ENCODE measurements around the gene ICAM2. TPM values are rescaled to one million over a fixed set of nuclear protein-coding genes. Genes with fewer than 3 reads are reported as not detected.
A peak's percentile ranks its signal among the peaks of the same experiment; 100 is the strongest.
"Not testable (repeated sequence)": the region's sequence is repeated elsewhere in the genome, so short reads cannot be mapped to it uniquely, and the experiment has no call there.

Gene ICAM2
- total RNA-seq, 6 experiments from 2014 or later = 5.5 to 16.1 (median 8.6) TPM

DNA sequence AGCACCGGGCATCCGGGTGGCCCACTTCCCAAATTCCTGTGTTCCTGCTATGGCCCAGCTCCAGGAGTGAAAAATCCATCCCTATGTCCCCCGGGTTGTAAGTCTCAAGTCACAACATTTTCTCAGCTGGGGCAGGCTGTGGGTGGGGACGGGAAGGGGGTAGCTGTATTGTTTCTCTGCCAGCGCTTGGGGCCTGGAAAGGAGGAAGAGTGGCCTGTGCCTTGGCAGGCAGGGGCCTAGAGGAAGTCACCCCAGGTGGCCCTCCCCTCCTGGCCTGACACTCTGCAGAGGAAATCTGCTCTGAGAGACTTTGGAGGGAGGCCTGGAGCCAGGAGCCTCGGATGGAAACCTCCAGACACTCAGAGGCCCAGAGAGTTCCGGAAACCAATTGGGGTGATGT, 37.1 kb downstream of the ICAM2 start:
- Histone ChIP-seq H3K27me3 (no peaks in the 10 kb centered on the region), H3K27ac (no peak overlapping the region), H3K4me1 (no peaks in the 10 kb centered on the region), H3K9me3 (no peaks in the 10 kb centered on the region), H3K36me3 (no peaks in the 10 kb centered on the region), H3K4me3 (no peak overlapping the region)
- TF ChIP-seq POLR2A (IDR thresholded peaks at IDR 0.05) = no peak
- TF ChIP-seq, protein P1, sequence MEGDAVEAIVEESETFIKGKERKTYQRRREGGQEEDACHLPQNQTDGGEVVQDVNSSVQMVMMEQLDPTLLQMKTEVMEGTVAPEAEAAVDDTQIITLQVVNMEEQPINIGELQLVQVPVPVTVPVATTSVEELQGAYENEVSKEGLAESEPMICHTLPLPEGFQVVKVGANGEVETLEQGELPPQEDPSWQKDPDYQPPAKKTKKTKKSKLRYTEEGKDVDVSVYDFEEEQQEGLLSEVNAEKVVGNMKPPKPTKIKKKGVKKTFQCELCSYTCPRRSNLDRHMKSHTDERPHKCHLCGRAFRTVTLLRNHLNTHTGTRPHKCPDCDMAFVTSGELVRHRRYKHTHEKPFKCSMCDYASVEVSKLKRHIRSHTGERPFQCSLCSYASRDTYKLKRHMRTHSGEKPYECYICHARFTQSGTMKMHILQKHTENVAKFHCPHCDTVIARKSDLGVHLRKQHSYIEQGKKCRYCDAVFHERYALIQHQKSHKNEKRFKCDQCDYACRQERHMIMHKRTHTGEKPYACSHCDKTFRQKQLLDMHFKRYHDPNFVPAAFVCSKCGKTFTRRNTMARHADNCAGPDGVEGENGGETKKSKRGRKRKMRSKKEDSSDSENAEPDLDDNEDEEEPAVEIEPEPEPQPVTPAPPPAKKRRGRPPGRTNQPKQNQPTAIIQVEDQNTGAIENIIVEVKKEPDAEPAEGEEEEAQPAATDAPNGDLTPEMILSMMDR (IDR thresholded peaks at IDR 0.05) = no peak
- ATAC-seq (peak; percentile 57 to 65 (median 64)), DNase-seq (peak in 1 of 3 donors; percentile 55)
- intact Hi-C loops (cut with DNase I) = no loop called here
- 33% methylated on average over 6 of the region's 7 CpGs for WGBS (ENCODE audit: insufficient coverage, low coverage, low lambda C conversion rate, missing lambda C conversion rate)

DNA sequence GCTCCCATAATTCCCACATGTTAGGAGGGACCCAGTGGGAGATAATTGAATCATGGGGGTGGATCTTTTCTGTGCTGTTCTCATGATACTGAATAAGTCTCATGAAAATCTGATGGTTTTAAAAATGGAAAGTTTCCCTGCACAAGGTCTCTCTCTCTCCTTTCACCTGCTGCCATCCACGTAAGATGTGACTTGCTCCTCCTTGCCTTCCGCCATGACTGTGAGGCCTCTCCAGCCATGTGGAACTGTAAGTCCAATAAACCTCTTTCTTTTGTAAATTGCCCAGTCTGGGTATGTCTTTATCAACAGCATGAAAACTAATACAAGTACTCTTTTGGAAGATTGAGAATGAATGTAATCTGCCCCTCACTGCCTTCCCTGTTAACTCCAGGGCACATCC, 37.8 kb downstream of the ICAM2 start:
- H3K4me3 ChIP-seq; H3K36me3 ChIP-seq; intact Hi-C loops (cut with DNase I); H3K27ac ChIP-seq; ATAC-seq; H3K9me3 ChIP-seq; H3K27me3 ChIP-seq; H3K4me1 ChIP-seq; DNase-seq: not testable (repeated sequence)
- WGBS (ENCODE audit: insufficient coverage, low coverage, low lambda C conversion rate, missing lambda C conversion rate) = 88% methylated on average over 1 of the region's 2 CpGs

DNA sequence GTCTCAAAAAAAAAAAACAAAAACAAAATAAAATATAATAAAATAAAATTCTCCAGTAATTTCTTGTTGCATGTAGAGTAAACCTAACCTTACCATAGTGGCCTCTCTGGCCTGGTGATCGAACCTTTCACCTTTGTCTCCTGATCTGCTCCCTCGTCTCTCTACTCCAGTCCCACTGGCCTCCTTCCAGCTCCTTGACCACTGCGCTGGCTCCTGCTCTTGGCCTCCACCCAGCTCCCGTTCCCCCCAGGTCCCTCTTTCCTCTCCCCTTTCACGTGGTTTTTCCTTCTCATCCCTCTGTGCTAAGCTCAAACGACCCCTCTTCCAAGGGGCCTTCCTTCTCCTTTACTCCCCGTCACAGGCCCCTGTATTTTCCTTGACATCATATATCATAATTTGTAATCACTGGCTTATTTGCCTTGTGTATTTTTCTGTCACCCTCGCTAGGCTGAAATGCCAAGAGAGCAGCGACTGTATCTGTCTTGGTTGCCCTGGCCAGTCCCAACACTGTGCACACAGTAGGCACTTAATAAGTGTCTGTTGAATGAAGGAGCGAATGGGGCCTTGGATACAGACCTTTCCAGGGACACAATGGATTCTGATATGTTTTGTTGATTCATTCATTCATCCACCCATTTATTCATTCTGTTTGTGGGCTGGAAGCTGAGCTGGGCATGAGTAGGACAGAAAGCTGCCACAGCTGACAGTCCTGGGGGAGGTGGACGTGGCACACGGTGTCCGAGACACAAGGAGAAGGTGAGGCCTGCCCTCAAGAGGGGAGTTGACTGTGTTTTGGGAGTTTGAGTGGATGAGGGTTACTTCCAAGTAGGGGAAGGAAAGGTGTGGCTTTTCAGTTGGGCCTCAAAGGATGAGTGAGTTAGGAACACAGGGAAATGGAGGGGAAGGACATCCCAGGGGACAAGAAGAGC, 41.9 kb downstream of the ICAM2 start:
- no peak overlapping the region for H3K27ac ChIP-seq
- no peaks in the 10 kb centered on the region for H3K36me3 ChIP-seq
- 59% methylated on average over 12 of the region's 13 CpGs for WGBS (ENCODE audit: insufficient coverage, low coverage, low lambda C conversion rate, missing lambda C conversion rate)
- DNase-seq = no peak
- intact Hi-C loops (cut with DNase I) = no loop called here
- ATAC-seq = no peak
- no peak overlapping the region for H3K4me3 ChIP-seq
- no peaks in the 10 kb centered on the region for H3K9me3 ChIP-seq
- no peaks in the 10 kb centered on the region for H3K27me3 ChIP-seq
- no peak for TF ChIP-seq POLR2A (IDR thresholded peaks at IDR 0.05)
- H3K4me1 ChIP-seq = no peaks in the 10 kb centered on the region

DNA sequence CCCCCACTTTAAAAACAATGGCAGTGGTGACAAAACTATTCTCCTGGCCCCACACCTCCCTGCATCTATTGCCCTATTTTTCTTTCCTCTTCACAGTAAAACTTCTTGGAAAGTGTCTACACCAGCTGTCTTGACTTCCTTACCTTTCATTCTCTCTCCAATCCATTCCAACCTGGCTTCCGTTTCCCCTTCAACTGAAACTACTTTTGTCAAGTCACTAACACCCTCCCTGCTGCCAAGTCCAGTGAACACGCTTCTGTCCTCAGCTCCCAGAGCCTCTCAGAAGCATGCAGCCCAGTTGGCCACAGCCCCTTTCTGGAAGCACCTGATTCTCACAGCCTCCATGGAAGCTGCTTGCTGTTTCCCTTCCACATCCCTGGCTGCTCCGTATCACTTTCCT, 43.7 kb downstream of the ICAM2 start:
- no peak for DNase-seq
- intact Hi-C loops (cut with DNase I) = no loop called here
- TF ChIP-seq, protein P1 (IDR thresholded peaks at IDR 0.05) = no peak
- TF ChIP-seq POLR2A (IDR thresholded peaks at IDR 0.05) = no peak
- no peaks in the 10 kb centered on the region for H3K4me1 ChIP-seq
- H3K27ac ChIP-seq = no peak overlapping the region
- ATAC-seq = no peak
- H3K9me3 ChIP-seq = no peaks in the 10 kb centered on the region
- no peak overlapping the region for H3K4me3 ChIP-seq
- WGBS (ENCODE audit: insufficient coverage, low coverage, low lambda C conversion rate, missing lambda C conversion rate) = 74% methylated on average over 3 of the region's 3 CpGs
- no peaks in the 10 kb centered on the region for H3K27me3 ChIP-seq
- no peaks in the 10 kb centered on the region for H3K36me3 ChIP-seq

DNA sequence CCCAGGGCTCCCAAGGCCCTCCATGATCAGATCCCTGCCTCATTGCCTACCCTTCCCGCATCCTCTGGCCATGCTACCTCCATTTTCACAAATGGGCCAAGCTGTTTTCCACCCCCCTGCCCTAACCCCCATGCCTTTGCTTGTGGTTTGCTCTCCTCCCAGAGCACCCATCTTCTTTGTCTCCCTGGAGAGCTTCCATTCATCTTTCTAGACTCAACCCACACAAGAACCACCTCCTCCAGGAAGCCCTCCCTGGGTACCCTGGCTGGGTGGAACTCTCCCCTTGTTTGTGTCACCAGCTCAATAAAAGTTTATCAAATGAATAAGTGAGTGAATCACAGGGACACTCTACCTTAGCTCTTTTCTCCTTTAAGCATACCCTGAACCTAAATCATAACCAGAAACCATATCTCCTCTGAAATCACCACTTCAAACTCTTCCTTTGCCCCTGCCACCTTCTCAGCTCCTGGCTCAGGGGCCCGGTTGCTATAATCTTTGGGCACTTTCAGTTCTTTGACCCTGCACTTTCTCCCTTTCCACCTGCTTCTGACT, 44.8 kb downstream of the ICAM2 start:
- Histone ChIP-seq H3K4me3 (no peak overlapping the region), H3K9me3 (no peaks in the 10 kb centered on the region), H3K36me3 (no peaks in the 10 kb centered on the region), H3K27ac (no peak overlapping the region), H3K4me1 (no peaks in the 10 kb centered on the region), H3K27me3 (no peaks in the 10 kb centered on the region)
- DNase-seq (no peak), ATAC-seq (no peak)
- 53% methylated on average over 2 of the region's 2 CpGs for WGBS (ENCODE audit: insufficient coverage, low coverage, low lambda C conversion rate, missing lambda C conversion rate)
- TF ChIP-seq, protein P1 (IDR thresholded peaks at IDR 0.05) = no peak
- no peak for TF ChIP-seq POLR2A (IDR thresholded peaks at IDR 0.05)
- intact Hi-C loops (cut with DNase I) = no loop called here
